ENCODE results near the gene DCTN3. TPM values are rescaled to one million over a fixed set of nuclear protein-coding genes. Genes with fewer than 3 reads are reported as not detected.

Gene DCTN3
- total and polyA plus RNA-seq, 2 of the 4 experiments (the other 2 are of a cell fraction): 122 to 183 TPM

DNA sequence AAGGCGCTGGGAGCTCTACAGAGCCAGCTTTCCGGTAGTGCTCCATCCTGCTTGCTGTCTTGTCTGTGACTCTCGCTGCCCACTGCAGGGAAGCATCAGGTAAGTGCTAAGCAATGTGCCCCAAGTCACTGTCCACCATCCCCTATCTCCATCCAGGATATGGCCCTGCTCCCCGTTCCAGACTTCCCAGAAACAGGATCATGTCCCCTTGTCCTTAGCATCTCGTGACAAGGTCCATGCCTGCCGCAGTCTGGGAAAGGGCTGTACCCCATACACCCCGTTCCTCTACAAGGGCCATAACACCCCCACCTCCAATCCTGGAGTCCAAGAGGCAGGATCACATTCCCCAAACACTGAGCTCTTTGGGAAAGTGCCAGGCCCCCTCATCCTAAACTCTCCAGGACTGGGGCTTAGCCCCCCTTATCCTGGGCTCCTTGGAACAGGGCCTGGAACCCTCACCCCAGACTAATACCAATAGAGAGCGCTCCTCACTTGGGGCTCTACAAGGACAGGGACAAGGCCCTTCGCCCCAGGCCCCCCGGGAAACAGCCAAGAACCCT, 9.0 kb downstream of the DCTN3 start:
- Histone ChIP-seq H3K27me3 (ENCODE audit: control insufficient read depth, insufficient read depth, low read length) (peaks cover 2% of the 10 kb centered on the region), H2BK5ac (ENCODE audit: low read depth, low read length, poor library complexity, severe bottlenecking) (peak overlapping the region; percentile 66), H4K8ac (ENCODE audit: low read depth in 2 of 2, low read length in 2 of 2) (peak overlapping the region; percentile 92 to 99), H3K9ac (ENCODE audit: low read depth, low read length) (peak overlapping the region; percentile 92), H3K4me1 (ENCODE audit: control insufficient read depth, insufficient read depth, low read length) (peaks cover 6% of the 10 kb centered on the region; the same call in 1 of the 2 replicates), H3K18ac (ENCODE audit: low read depth, low read length) (peak overlapping the region; percentile 65), H4K5ac (ENCODE audit: low read depth, low read length) (peak overlapping the region; percentile 74), H2AK9ac (replicated peaks; ENCODE audit: low read depth, low read length, poor library complexity) (peak overlapping the region; percentile 90), H3K27ac (ENCODE audit: insufficient read depth, low read length) (peak overlapping the region; percentile 74), H3K56ac (ENCODE audit: extremely low read depth, insufficient read depth, low read length) (peak overlapping the region; percentile 80; the same call in 1 of the 2 replicates), H3K4me2 (ENCODE audit: low read depth, low read length) (peak overlapping the region; percentile 87), H2BK120ac (ENCODE audit: low read depth, low read length) (0 out of 2 replicates have a peak overlapping the region, but pooled peaks have one; percentile 44), H2AK5ac (ENCODE audit: low read depth, low read length) (peak overlapping the region; percentile 75), H2BK20ac (ENCODE audit: low read depth, low read length) (no peak overlapping the region), H3K4me3 (ENCODE audit: insufficient read depth, low read depth, low read length) (peak overlapping the region; percentile 69), H2BK15ac (ENCODE audit: low read depth, low read length) (no peak overlapping the region), H4K20me1 (ENCODE audit: insufficient read depth, low read length) (no peaks in the 10 kb centered on the region), H3K23ac (ENCODE audit: low read depth, low read length) (peak overlapping the region; percentile 90), H3K36me3 (ENCODE audit: control insufficient read depth, insufficient read depth, low read length) (peaks cover 12% of the 10 kb centered on the region), H2AFZ (replicated peaks; ENCODE audit: low read length, poor library complexity) (peak overlapping the region; percentile 97), H3K79me1 (ENCODE audit: low read depth in 1 of 2, low read length in 2 of 2) (peaks cover 8 to 18% of the 10 kb centered on the region in 2 experiments; a peak in 3 of 4 replicates), H3K14ac (replicated peaks; ENCODE audit: low read depth, low read length) (peak overlapping the region; percentile 98), H3K9me3 (ENCODE audit: control insufficient read depth, insufficient read depth, low read length) (no peaks in the 10 kb centered on the region), H3K4ac (ENCODE audit: low read depth, low read length) (peak overlapping the region; percentile 94), H4K91ac (ENCODE audit: insufficient read depth, low read depth, low read length) (peak overlapping the region; percentile 78), H3K9me1 (ENCODE audit: insufficient read depth, low read length) (peaks cover 12% of the 10 kb centered on the region)
- ChIA-PET CTCF (no interaction called here), POLR2A (ENCODE audit: unreplicated experiment) (interaction anchor here (0.6 kb wide), 1 partner anchor 1926 kb away, joined by 4 read pairs; no protein-coding TSS in a partner anchor)
- no peak for DNase-seq
- in situ Hi-C loops (cut with MboI; ENCODE audit: low sequenced_read_pairs): no loop called here
- WGBS, 2 experiments (ENCODE audit: extremely low coverage in 2 of 2, insufficient read length in 1 of 2): 48% methylated on average over 5 of the region's 10 CpGs; no CpG with 5 or more reads in 1 of the 2 experiments
- dilution Hi-C loops (cut with HindIII; ENCODE audit: low sequenced_read_pairs, unreplicated experiment): no loop called here
- ATAC-seq (ENCODE audit: low read depth): peak; percentile 38
- TF ChIP-seq CHD1 (IDR thresholded peaks at IDR 0.05; ENCODE audit: low read depth, low read length) (no peak), RAD21 (IDR thresholded peaks at IDR 0.05; ENCODE audit: low read length) (no peak), MXI1 (IDR thresholded peaks at IDR 0.05; ENCODE audit: borderline replicate concordance, low read depth, low read length) (no peak), POLR2A (IDR thresholded peaks at IDR 0.05; ENCODE audit: low read depth, low read length) (no peak), MAZ (IDR thresholded peaks at IDR 0.05; ENCODE audit: borderline replicate concordance, low read depth, low read length) (no peak), RFX5 (IDR thresholded peaks at IDR 0.05; ENCODE audit: low read depth, low read length) (no peak), CEBPB (IDR thresholded peaks at IDR 0.05; ENCODE audit: low read depth, low read length) (no peak), NFE2L2 (IDR thresholded peaks at IDR 0.05; ENCODE audit: low read depth, low read length) (no peak), MAFK (IDR thresholded peaks at IDR 0.05; ENCODE audit: low read depth, low read length) (no peak), SMC3 (IDR thresholded peaks at IDR 0.05; ENCODE audit: low read depth, low read length) (no peak), BHLHE40 (IDR thresholded peaks at IDR 0.05; ENCODE audit: low read depth, low read length) (no peak), FOS (IDR thresholded peaks at IDR 0.05; ENCODE audit: low read depth, low read length) (no peak), RCOR1 (IDR thresholded peaks at IDR 0.05; ENCODE audit: insufficient replicate concordance, low read length) (no peak)
- TF ChIP-seq, protein P1, sequence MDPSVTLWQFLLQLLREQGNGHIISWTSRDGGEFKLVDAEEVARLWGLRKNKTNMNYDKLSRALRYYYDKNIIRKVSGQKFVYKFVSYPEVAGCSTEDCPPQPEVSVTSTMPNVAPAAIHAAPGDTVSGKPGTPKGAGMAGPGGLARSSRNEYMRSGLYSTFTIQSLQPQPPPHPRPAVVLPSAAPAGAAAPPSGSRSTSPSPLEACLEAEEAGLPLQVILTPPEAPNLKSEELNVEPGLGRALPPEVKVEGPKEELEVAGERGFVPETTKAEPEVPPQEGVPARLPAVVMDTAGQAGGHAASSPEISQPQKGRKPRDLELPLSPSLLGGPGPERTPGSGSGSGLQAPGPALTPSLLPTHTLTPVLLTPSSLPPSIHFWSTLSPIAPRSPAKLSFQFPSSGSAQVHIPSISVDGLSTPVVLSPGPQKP (IDR thresholded peaks at IDR 0.05; ENCODE audit: borderline replicate concordance, low read depth, low read length): no peak
- TF ChIP-seq, protein P2, sequence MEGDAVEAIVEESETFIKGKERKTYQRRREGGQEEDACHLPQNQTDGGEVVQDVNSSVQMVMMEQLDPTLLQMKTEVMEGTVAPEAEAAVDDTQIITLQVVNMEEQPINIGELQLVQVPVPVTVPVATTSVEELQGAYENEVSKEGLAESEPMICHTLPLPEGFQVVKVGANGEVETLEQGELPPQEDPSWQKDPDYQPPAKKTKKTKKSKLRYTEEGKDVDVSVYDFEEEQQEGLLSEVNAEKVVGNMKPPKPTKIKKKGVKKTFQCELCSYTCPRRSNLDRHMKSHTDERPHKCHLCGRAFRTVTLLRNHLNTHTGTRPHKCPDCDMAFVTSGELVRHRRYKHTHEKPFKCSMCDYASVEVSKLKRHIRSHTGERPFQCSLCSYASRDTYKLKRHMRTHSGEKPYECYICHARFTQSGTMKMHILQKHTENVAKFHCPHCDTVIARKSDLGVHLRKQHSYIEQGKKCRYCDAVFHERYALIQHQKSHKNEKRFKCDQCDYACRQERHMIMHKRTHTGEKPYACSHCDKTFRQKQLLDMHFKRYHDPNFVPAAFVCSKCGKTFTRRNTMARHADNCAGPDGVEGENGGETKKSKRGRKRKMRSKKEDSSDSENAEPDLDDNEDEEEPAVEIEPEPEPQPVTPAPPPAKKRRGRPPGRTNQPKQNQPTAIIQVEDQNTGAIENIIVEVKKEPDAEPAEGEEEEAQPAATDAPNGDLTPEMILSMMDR (conservative IDR thresholded peaks at IDR 0.05; ENCODE audit: low read depth, low read length): no peak
- TF ChIP-seq, protein P3, sequence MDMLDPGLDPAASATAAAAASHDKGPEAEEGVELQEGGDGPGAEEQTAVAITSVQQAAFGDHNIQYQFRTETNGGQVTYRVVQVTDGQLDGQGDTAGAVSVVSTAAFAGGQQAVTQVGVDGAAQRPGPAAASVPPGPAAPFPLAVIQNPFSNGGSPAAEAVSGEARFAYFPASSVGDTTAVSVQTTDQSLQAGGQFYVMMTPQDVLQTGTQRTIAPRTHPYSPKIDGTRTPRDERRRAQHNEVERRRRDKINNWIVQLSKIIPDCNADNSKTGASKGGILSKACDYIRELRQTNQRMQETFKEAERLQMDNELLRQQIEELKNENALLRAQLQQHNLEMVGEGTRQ (IDR thresholded peaks at IDR 0.05; ENCODE audit: low read depth, low read length): no peak
- intact Hi-C loops (cut with micrococcal nuclease): no loop called here
- no TSS peak for BruUV-seq (replicated peaks)

All from IMR-90 (cell line).